C4-2B (cell line): Measurements from ENCODE around the gene CYP2S1.
"Not testable (repeated sequence)": the region's sequence is repeated elsewhere in the genome, so short reads cannot be mapped to it uniquely, and the experiment has no call there.

Source experiments
- H3K27ac ChIP-seq: fragments of 450-650 bp; 2 replicates; pipeline ENCODE4 v1.5.1; 2017
- ZFX ChIP-seq: fragments of 450-650 bp; IDR thresholded peaks from 2 replicates; pipeline ENCODE4 v1.6.1; 2017
- TF ChIP-seq, protein P1 (sequence below): fragments of 450-650 bp; conservative IDR thresholded peaks from 2 replicates; pipeline ENCODE4 v1.5.1; 2017; ENCODE audit warnings: mild to moderate bottlenecking

Gene CYP2S1

DNA sequence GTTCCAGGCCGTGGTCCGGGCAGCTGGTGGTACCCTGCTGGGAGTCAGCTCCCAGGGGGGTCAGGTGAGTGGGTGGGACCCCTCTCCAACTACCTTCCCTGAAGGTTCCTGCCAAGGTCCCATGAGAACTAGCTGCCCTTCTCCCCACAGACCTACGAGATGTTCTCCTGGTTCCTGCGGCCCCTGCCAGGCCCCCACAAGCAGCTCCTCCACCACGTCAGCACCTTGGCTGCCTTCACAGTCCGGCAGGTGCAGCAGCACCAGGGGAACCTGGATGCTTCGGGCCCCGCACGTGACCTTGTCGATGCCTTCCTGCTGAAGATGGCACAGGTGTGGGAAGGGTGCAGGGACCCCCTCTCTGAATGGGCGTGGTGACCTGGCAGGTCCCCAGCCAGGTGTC lies 5.5 kb downstream of the CYP2S1 start:
- no peak for TF ChIP-seq ZFX
- TF ChIP-seq, protein P1, sequence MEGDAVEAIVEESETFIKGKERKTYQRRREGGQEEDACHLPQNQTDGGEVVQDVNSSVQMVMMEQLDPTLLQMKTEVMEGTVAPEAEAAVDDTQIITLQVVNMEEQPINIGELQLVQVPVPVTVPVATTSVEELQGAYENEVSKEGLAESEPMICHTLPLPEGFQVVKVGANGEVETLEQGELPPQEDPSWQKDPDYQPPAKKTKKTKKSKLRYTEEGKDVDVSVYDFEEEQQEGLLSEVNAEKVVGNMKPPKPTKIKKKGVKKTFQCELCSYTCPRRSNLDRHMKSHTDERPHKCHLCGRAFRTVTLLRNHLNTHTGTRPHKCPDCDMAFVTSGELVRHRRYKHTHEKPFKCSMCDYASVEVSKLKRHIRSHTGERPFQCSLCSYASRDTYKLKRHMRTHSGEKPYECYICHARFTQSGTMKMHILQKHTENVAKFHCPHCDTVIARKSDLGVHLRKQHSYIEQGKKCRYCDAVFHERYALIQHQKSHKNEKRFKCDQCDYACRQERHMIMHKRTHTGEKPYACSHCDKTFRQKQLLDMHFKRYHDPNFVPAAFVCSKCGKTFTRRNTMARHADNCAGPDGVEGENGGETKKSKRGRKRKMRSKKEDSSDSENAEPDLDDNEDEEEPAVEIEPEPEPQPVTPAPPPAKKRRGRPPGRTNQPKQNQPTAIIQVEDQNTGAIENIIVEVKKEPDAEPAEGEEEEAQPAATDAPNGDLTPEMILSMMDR = no peak
- H3K27ac ChIP-seq = no peak overlapping the region

DNA sequence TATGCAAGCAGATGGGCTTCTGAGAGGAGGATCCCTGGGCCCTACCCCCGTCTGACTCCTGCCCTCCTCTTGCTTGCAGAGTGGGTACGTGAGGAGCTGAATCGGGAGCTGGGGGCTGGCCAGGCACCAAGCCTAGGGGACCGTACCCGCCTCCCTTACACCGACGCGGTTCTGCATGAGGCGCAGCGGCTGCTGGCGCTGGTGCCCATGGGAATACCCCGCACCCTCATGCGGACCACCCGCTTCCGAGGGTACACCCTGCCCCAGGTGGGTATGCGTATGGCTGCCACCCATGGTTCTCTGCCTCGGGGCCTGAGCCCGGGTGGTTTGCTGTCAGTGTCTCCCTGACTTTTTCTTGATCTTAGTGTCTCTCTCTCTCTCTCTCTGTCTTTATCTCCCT lies 10.4 kb downstream of the CYP2S1 start:
- no peak overlapping the region for H3K27ac ChIP-seq

DNA sequence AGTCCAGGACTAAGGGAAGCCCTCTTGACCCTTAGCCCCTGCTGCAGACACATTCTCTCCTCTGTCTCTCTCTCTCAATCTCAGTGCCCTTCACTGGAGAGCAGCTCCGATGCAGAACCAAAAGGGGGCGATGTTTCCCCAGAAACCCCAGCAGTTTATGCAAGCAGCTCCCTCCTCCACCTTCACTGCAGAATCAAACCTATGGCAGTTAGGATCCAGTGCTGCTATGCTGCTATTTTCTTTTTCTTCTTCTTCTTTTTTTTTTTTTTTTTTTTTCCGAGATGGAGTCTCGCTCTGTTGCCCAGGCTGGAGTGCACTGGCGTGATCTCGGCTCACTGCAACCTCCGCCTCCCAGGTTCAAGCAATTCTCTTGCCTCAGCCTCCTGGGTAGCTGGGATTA lies 11.3 kb downstream of the CYP2S1 start:
- H3K27ac ChIP-seq = not testable (repeated sequence)
- TF ChIP-seq, protein P1 = peak; percentile 76

More for the DNA sequence above, 10.4 kb downstream of the CYP2S1 start:
- TF ChIP-seq, protein P1 = no peak
- TF ChIP-seq ZFX = no peak

DNA sequence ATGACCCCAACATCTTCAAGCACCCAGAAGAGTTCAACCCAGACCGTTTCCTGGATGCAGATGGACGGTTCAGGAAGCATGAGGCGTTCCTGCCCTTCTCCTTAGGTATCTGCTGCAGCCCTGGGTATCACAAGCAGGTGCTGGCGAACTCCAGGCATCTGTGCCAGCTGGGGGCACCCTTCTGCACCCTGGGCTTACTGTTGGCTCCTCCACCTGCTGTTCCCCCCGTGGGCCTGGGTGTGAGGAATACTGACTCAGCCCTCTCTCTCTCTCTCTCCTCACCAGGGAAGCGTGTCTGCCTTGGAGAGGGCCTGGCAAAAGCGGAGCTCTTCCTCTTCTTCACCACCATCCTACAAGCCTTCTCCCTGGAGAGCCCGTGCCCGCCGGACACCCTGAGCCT lies 13.0 kb downstream of the CYP2S1 start:
- TF ChIP-seq, protein P1 = no peak
- no peak for TF ChIP-seq ZFX

DNA sequence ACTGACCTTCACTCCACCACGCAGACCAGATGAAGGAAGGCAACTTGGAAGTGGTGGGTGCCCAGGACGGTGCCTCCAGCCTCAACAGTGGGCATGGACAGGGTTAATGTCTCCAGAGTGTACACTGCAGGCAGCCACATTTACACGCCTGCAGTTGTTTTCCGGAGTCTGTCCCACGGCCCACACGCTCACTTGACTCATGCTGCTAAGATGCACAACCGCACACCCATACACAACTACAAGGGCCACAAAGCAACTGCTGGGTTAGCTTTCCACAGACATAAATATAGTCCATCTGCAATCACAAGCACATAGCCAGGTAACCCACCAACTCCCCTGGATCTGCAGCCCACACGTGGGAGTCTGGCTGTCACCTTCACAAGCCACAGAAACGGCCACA lies 13.4 kb downstream of the CYP2S1 start:
- H3K27ac ChIP-seq = no peak overlapping the region
- no peak for TF ChIP-seq ZFX
- TF ChIP-seq, protein P1 = no peak

More for the DNA sequence above, 13.0 kb downstream of the CYP2S1 start:
- H3K27ac ChIP-seq = no peak overlapping the region

DNA sequence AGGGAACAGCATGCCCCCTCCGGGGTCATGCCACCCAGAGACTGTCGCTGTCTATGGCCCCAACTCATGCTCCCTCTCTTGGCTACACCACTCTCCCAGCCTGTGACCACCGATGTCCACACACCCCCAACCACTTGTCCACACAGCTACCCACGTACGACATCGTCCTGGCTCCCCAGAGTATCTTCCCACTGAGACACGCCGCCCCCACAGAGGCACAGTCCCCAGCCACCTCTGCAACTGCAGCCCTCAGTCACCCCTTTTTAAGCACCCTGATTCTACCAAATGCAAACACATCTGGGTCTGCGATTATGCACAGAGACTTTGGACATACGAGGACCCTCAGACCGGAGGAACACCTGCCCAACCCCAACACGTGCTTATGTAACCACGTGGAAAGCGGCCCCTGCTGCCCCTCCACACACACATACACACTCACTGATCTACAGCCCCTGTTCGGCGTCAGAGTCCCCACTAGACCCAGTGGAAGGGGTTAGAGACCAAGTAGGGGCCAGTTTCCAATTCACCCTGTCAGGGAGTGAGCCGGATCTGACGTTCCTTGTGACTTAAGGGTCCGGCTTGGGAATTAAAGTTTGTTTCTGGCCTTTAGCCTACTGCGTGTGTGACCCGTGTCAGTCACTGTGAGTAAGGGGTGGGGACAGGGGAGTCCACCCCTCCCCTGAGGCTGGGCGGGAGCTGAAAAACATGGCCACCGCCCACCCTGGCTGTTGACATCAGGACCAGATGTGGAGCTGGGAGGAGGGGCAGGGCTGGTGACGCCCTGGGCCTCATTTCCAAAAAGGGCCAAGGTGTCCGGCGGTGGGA lies 14.1 kb downstream of the CYP2S1 start:
- H3K27ac ChIP-seq = no peak overlapping the region
- TF ChIP-seq, protein P1 = no peak
- TF ChIP-seq ZFX = no peak

DNA sequence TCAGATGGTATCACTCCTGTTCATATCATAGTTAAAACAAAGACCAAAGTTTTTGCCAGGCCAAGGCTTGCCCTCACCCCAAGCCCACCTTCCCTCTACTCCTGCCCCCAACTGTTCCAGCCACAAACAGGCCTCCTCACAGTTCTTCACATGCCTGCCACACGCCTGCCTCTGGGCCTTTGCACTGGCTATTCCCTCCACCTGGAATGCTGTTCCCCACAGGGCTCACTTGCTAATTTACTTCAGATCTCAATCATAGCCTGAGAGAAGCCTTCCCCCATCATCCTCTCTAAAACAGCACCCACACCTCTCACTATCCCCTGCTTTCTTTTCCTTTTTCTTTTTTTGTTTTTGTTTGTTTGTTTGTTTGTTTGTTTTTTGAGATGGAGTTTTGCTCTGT lies 21.1 kb downstream of the CYP2S1 start:
- TF ChIP-seq, protein P1 = no peak
- TF ChIP-seq ZFX = no peak
- H3K27ac ChIP-seq = no peak overlapping the region
